GM18951 (cell line): Measurements from ENCODE around the gene RHBDL1.
A peak's percentile ranks its signal among the peaks of the same experiment; 100 is the strongest.

Experiments used
- POLR2A ChIP-seq: IDR thresholded peaks from 4 replicates; pipeline ENCODE4 v1.6.1; 2011; ENCODE audit warnings: mild to moderate bottlenecking; ENCODE audit not compliant: insufficient read length, insufficient read depth; ENCODE audit errors: extremely low read depth
- in situ Hi-C: fragments of 300-500 bp; cut with MboI; formaldehyde crosslinking; loops from one replicate; pipeline ENCODE4 v1.12.0; 2022; ENCODE audit warnings: low sequenced_read_pairs, mixed read lengths, inconsistent platforms; ENCODE audit not compliant: unreplicated experiment

Gene RHBDL1

DNA sequence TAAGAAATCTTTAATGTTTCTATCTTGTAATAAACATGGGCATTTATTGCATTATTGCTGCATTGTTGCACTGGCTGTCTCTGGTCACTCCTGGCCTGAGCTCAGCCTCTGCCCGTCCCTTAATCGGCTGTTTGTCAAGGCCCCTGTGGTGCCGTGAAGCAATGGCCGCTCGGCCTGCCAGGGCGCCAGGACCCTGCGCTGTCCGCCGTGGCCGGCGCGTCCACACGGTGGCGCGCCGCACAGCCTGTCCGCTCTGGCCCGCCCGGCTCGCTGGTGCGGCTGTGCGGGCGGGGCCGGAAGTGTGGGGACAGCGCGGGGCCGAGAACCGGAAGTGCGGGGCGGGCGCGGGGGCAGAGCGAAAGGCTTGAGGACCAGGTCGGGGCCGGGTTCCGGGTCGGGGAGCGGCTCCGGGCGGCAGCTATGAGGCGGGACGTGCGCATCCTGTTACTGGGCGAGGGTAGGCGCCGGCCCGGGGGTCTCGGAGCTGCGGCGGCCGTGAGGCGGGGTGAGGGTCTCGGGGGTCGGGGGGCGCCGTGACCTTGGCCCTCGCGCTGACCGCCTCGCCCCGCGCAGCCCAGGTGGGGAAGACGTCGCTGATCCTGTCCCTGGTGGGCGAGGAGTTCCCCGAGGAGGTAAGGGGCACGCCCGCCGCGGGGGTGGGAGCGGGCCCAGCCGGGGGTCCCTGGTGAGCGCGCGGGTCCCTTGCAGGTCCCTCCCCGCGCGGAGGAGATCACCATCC lies 7.5 kb upstream of the RHBDL1 start, which contains the start of gene RHOT2:
Gene RHOT2, plus strand, starts transcription at position 353 of the 739 bp plus-strand sequence. Its CDS starts 68 bp downstream, at position 421.
- in situ Hi-C loops, result no loop called here
- TF ChIP-seq POLR2A, result peak; percentile 93

DNA sequence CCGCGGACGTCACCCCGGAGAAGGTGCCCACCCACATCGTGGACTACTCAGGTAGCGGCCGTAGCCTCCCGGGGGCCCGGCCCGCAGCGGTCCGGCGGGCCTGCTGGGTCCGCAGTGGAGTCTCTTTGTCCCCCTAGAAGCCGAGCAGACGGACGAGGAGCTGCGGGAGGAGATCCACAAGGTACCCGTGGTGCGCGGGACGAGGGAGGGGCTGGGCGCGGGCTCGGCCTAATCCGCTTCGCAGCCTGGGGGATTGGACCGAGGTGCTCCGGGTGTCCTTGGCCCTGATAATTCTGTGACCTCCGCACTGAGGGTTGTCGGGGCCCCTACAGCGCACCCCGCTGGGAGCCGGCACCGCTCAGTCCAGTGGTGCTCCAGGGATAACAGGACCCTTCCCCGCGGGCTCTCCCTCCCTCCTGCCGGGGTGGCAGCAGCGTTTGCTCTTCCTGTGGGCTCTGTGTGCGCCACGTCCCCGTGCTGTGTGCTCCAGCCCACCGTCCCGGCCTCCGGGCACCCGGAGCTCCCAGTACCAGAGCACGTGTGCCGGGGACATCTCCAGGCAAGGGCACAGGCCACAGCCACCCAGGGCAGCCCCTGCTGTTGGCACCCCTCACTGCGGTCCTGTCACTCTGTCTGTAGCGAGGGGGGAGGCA lies 6.8 kb upstream of the RHBDL1 start:
- TF ChIP-seq POLR2A, result no peak
- in situ Hi-C loops, result no loop called here

- in situ Hi-C loops, result no loop called here
- TF ChIP-seq POLR2A, result no peak
Measured at GRCh38 chr16:669666-670065, 5.8 kb upstream of the RHBDL1 start.

DNA sequence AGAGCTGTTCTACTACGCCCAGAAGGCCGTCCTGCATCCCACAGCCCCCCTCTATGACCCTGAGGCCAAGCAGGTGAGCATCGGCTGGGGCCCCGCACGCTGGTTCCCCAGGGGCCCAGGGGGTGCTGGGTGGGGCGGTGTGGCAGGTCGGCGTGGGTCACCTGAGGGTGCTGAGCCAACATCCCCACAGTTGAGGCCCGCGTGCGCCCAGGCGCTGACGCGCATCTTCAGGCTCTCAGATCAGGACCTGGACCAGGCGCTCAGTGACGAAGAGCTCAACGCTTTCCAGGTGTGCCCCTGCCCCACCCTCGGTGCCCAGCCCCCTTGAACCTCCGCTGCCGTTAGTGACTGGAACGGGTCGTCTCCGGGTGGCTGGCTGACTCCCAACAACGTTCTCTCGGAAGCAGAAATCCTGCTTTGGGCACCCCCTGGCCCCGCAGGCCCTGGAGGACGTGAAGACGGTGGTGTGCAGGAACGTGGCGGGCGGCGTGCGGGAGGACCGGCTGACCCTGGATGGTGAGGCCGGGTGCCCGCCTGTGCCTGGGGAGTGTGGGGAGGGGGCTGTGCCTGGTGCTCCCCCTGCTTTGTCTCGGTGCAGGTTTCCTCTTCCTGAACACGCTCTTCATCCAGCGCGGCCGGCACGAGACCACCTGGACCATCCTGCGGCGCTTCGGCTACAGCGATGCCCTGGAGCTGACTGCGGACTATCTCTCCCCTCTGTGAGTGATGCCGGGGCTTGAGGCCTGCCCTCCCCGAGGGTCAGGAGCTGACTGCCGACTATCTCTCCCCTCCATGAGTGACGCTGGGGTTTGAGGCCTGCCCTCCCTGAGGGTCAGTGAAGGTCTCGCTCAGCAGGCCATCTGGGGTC lies 4.8 kb upstream of the RHBDL1 start:
- in situ Hi-C loops, result no loop called here
- TF ChIP-seq POLR2A, result no peak

DNA sequence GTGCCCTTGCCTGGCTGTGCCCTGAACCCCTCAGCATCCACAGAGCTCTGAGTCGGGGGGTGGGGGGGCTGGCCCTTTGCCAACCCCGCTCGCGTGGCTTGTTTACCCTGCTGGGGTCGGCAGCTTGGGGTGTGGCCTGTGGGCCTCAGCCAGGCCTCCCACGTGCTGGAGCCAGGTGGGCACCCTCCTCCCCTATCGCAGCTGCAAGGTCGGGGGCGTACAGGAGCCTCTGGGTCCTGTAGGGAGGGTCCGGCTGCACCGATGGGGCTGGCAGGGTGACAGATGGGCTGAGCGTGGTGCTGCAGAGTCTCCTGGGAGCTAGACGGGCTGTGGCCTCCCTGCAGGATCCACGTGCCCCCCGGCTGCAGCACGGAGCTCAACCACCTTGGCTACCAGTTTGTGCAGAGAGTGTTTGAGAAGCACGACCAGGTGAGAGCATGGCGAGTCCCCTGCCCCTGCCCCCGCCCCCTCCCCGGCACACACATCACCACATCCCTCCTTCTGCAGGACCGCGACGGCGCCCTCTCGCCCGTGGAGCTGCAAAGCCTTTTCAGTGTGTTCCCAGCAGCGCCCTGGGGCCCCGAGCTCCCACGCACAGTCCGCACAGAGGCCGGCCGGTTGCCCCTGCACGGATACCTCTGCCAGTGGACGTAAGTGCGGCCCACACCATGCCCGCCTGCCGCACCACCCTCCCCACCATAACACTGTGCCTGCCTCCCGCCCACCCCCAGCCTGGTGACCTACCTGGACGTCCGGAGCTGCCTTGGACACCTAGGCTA lies 3.9 kb upstream of the RHBDL1 start:
- TF ChIP-seq POLR2A, result no peak
- in situ Hi-C loops, result no loop called here

- TF ChIP-seq POLR2A, result no peak
- in situ Hi-C loops, result no loop called here
Measured at GRCh38 chr16:672371-672770, 3.1 kb upstream of the RHBDL1 start.

DNA sequence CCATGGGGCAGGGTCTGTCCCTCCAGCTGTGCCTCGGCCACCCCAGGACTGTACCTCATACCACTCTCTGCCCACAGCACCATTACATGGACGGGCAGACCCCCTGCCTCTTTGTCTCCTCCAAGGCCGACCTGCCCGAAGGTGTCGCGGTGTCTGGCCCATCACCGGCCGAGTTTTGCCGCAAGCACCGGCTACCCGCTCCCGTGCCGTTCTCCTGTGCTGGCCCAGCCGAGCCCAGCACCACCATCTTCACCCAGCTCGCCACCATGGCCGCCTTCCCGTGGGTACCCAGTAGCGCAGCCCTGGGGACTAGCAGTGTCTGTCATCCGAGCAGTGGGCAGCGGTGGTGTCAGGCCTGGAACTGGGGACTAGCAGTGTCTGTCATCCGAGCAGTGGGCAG lies 2.6 kb upstream of the RHBDL1 start:
- in situ Hi-C loops, result no loop called here
- TF ChIP-seq POLR2A, result no peak

DNA sequence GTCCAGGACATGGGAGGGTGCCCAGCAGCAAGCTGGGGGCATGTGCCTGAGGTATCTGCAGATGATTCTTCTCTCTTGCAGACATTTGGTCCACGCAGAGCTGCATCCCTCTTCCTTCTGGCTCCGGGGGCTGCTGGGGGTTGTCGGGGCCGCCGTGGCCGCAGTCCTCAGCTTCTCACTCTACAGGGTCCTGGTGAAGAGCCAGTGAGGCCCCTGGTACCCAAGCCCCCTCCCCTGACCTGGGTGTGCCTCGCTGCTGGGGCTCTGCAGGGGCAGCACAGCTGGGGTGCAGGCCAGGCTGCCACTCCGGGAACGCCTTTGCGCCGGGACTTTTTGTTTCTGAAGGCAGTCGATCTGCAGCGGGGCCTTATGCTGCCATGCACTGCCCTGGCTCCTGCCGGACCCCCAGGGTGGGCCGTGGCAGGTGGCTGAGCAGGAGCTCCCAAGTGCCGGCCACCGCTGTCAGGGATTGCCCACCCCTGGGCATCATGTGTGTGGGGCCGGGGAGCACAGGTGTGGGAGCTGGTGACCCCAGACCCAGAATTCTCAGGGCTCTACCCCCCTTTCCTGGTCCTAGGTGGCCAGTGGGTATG lies 2.0 kb upstream of the RHBDL1 start:
- in situ Hi-C loops, result no loop called here
- no peak for TF ChIP-seq POLR2A

DNA sequence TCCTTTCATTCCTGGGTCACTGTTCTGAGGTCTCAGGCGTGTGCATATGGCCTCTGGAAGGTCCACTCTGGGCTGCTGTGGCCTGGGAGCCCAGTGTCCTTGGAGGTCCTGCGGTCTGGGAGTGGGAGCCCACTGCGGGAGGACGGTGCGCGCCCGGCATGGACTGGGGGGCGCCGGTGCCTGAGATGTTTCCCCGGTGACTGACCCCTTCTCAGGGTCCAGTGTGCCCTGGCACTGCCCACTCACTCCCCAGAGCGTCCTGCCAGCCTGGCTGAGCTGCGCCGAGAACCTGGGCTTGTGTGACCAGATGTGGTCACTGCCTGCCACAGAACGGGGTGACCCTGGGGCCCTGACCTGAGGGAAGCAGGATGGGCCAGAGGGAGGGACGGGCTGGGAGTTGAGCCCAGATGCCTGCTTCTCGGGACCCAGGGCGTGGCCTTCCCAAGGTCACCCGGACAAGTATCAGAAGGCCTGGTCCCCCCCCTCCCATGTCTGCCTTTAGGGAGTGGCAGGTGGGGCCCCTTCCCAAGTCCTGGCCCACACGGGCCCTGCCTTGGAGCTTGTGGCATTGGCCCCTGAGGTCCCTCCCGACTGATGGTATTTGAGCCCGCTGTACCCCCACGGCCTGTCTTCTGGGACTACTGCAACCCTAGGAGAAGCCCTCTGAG lies 1.1 kb upstream of the RHBDL1 start:
- in situ Hi-C loops, result no loop called here
- no peak for TF ChIP-seq POLR2A

DNA sequence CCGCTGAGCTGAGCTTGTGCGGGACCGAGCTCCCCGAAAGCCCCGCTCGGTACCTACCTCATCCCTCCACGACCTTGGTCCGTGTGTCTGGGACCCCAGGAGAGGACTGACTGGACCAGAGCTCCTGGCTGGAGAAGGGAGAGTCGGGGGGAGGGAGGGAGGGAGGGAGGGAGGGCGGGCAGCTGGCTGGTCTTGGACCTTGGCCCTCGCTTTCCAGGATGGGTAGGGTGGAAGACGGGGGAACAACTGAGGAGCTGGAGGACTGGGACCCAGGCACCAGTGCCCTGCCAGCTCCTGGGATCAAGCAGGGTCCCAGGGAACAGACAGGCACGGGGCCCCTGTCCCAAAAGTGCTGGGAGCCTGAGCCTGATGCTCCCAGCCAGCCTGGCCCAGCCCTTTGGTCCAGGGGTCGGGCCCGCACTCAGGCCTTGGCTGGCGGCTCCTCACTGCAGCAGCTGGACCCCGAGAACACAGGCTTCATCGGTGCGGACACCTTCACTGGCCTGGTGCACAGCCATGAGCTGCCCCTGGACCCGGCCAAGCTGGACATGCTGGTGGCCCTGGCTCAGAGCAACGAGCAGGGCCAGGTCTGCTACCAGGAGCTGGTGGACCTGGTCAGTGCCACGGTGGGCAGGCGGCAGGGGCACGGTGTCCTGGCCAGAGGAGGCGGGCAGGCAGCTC lies 553 bp downstream of the RHBDL1 start:
- in situ Hi-C loops, result no loop called here
- TF ChIP-seq POLR2A, result no peak

DNA sequence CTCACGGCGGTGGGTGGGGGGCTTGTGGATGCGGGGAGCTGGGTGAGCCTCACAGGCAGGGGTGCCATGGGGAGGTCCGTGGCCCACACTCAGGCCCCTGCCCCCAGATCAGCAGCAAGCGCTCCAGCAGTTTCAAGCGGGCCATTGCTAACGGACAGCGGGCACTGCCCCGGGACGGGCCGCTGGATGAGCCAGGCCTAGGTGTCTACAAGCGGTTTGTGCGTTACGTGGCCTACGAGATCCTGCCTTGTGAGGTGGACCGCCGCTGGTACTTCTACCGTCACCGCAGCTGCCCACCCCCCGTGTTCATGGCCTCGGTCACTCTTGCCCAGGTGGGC lies 1.1 kb downstream of the RHBDL1 start:
- TF ChIP-seq POLR2A, result no peak
- in situ Hi-C loops, result no loop called here
